ENCODE results near the gene SPARC.

The SPARC gene

GRCh38 chr5:151676719-151677118, 10.0 kb downstream of the SPARC start:
- peaks cover 3% of the 10 kb centered on the region for H3K27me3 Mint-ChIP-seq
- H3K27ac Mint-ChIP-seq, result no peak overlapping the region
- no peaks in the 10 kb centered on the region for H3K4me1 Mint-ChIP-seq (ENCODE audit: low read depth)
- H3K4me3 Mint-ChIP-seq, result no peak overlapping the region
- H3K9me3 Mint-ChIP-seq (ENCODE audit: low read depth), result no peaks in the 10 kb centered on the region
- H3K36me3 Mint-ChIP-seq, result no peaks in the 10 kb centered on the region

DNA sequence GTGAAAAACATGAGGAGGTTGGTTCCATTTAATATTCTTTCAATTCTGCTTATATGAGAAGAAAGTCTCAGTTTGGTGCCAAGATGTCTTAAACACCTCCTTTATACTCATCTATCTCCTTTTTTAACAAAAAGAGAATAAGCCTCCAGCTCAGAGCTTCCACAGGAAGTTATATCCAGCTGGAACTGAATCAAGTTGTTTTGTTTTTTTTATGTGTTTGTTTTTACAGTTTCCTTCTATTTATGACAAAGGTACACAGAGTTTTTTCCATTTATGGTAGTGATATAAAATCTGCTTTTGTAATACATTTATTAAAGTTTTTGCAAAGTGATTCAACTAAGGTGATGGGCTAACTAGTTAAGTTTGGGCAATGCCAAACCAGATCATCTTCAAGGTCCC, 10.4 kb downstream of the SPARC start:
- Mint-ChIP-seq H3K27me3 (peaks cover 3% of the 10 kb centered on the region), H3K4me1 (ENCODE audit: low read depth) (no peaks in the 10 kb centered on the region)

DNA sequence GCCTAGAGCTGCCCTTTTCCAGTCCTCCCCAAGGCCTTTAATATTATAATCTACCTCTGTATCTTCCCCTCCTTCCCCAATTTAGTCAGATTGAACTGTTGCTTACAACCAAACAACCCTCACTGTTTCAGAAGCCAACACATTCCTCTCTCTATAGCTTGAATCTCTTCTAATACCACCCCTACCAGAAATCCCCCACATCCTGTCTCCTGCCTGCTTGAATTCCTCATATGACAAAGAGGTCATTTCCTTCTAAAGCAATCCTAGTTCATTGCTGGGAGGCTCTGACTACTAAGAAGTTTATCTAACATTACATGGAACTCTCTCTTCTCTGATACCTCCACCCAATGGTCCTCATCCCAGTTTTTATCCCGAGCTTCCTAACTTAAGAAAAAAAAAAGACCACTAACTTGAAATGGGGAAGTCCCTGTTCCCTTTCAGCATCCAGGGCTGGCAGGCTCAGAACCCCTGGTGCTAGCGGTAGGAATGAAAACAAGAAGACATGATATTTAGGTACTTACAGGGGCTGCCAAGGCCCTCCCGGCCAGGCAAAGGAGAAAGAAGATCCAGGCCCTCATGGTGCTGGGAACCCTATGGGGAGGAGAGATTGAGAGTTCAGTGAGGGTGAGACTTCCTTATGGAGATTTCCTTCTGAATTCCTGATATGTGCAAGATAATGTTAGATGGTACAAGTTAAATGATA, 11.0 kb downstream of the SPARC start:
- Mint-ChIP-seq H3K9me3 (ENCODE audit: low read depth) (no peaks in the 10 kb centered on the region), H3K27me3 (peaks cover 3% of the 10 kb centered on the region), H3K27ac (no peak overlapping the region), H3K36me3 (no peaks in the 10 kb centered on the region), H3K4me3 (no peak overlapping the region), H3K4me1 (ENCODE audit: low read depth) (no peaks in the 10 kb centered on the region)

More for the DNA sequence above, 10.4 kb downstream of the SPARC start:
- no peak overlapping the region for H3K27ac Mint-ChIP-seq
- H3K36me3 Mint-ChIP-seq, result no peaks in the 10 kb centered on the region
- H3K9me3 Mint-ChIP-seq (ENCODE audit: low read depth), result no peaks in the 10 kb centered on the region
- H3K4me3 Mint-ChIP-seq, result no peak overlapping the region

DNA sequence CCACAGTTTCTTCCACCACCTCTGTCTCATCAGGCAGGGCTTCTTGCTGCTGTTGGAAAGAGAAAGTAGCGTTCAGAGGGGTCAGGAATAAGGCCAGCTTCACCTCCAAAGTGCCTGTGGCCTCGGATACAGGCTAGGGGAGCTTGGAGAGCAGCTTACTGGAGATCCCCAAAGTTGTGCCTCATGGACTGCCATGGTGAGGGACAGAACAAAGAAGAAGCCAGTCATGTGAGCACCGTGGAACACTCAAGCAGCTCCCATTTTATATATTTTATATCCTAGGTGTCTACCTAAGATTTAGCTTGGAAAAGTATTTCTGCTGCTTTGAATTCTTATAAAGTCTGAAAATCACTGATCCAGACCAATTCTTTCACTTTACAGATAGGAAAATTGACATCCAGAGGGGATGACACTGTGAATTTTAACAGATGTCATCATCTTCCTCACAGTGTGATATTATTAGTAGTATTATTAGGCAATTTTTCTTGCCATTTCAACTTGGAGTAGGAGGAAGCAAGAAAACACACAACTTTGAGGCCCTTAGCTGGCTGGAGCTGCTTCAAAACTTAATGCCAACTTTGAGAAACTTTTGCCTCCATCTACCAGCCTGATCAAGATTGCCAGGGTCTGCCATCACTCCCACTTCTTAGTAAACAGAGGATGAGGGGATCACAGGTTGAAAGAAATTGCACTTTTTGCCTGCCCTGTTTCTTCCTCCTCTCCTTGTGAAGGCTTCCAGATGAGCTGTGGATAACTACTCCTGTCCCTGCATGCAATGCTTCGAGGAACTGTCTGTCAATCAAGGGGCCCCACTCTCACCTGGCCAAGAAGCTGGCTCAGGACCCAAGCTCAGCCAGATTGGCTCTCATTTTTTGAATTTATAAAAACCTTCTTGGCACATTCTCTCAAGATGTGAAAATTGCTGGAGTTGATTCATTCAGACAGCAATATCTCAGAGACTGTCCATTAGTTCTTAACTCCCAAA, 11.8 kb downstream of the SPARC start:
- no peak overlapping the region for H3K27ac Mint-ChIP-seq
- H3K27me3 Mint-ChIP-seq, result peaks cover 3% of the 10 kb centered on the region
- H3K4me3 Mint-ChIP-seq, result no peak overlapping the region
- no peaks in the 10 kb centered on the region for H3K36me3 Mint-ChIP-seq
- no peaks in the 10 kb centered on the region for H3K9me3 Mint-ChIP-seq (ENCODE audit: low read depth)
- no peaks in the 10 kb centered on the region for H3K4me1 Mint-ChIP-seq (ENCODE audit: low read depth)

DNA sequence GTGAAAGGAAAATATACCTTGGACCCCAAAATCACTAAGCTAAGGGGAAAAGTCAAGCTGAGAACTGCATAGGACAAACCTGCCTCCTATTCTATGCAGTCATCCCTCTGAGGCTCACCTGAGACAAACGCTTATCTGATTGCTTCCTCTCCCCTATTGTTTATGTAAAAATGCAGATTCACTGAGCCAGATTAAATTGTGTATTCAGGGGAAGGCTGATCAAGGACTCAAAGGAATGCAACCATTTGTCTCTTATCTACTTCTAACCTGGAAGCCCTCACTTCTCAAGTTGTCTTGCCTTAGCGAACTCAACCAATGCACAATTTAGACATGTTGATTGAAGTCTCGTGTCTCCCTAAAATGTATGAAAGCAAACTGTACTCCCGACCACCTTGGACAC, 13.3 kb downstream of the SPARC start:
- Mint-ChIP-seq H3K4me1 (ENCODE audit: low read depth) (no peaks in the 10 kb centered on the region), H3K36me3 (no peaks in the 10 kb centered on the region), H3K27me3 (no peaks in the 10 kb centered on the region), H3K9me3 (ENCODE audit: low read depth) (no peaks in the 10 kb centered on the region), H3K4me3 (no peak overlapping the region), H3K27ac (no peak overlapping the region)

- no peak overlapping the region for H3K27ac Mint-ChIP-seq
- no peaks in the 10 kb centered on the region for H3K4me1 Mint-ChIP-seq (ENCODE audit: low read depth)
- no peaks in the 10 kb centered on the region for H3K36me3 Mint-ChIP-seq
- H3K9me3 Mint-ChIP-seq (ENCODE audit: low read depth), result no peaks in the 10 kb centered on the region
- H3K4me3 Mint-ChIP-seq, result no peak overlapping the region
- no peaks in the 10 kb centered on the region for H3K27me3 Mint-ChIP-seq
Observed at GRCh38 chr5:151672516-151672915, 14.2 kb downstream of the SPARC start.

GRCh38 chr5:151671950-151672349, 14.8 kb downstream of the SPARC start:
- H3K9me3 Mint-ChIP-seq (ENCODE audit: low read depth), result no peaks in the 10 kb centered on the region
- H3K4me3 Mint-ChIP-seq, result no peak overlapping the region
- no peaks in the 10 kb centered on the region for H3K4me1 Mint-ChIP-seq (ENCODE audit: low read depth)
- no peaks in the 10 kb centered on the region for H3K36me3 Mint-ChIP-seq
- no peak overlapping the region for H3K27ac Mint-ChIP-seq
- H3K27me3 Mint-ChIP-seq, result no peaks in the 10 kb centered on the region

DNA sequence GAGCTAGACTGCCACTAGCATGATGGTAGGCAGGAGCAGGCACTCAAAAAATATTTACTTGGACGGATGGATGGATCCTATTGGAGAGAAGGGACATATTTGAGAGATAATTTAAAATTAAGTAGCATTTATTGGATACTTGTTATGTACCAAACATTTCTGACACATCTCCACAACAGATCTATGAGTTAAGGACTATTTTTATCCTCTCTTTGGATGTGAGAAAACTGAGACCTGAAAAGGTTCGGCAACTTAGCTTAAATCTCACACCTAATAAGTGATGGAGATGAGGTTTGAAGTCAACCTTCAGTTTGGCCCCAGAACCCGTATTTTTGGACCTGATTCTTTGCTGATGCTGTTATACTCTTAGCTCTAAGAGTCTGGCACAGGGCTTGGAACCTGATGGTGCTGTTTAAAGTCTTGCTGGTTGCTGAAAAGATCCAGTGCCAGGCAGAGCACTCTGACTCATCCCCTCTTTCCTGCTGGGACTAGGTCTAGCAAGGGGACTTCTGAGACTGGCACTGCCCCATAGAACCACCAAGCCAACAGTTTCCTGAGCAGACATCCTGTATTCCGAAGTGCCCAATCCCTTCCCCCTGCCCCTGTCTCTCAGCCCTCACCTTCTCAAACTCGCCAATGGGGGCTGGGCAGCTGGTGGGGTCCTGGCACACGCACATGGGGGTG, 15.6 kb downstream of the SPARC start:
- Mint-ChIP-seq H3K36me3 (no peaks in the 10 kb centered on the region), H3K9me3 (ENCODE audit: low read depth) (no peaks in the 10 kb centered on the region), H3K27ac (no peak overlapping the region), H3K4me1 (ENCODE audit: low read depth) (no peaks in the 10 kb centered on the region), H3K4me3 (no peak overlapping the region), H3K27me3 (no peaks in the 10 kb centered on the region)

- no peaks in the 10 kb centered on the region for H3K36me3 Mint-ChIP-seq
- H3K27ac Mint-ChIP-seq, result no peak overlapping the region
- H3K27me3 Mint-ChIP-seq, result no peaks in the 10 kb centered on the region
- H3K4me1 Mint-ChIP-seq (ENCODE audit: low read depth), result no peaks in the 10 kb centered on the region
- no peaks in the 10 kb centered on the region for H3K9me3 Mint-ChIP-seq (ENCODE audit: low read depth)
- H3K4me3 Mint-ChIP-seq, result no peak overlapping the region
Observed at GRCh38 chr5:151670083-151670686, 16.5 kb downstream of the SPARC start.

DNA sequence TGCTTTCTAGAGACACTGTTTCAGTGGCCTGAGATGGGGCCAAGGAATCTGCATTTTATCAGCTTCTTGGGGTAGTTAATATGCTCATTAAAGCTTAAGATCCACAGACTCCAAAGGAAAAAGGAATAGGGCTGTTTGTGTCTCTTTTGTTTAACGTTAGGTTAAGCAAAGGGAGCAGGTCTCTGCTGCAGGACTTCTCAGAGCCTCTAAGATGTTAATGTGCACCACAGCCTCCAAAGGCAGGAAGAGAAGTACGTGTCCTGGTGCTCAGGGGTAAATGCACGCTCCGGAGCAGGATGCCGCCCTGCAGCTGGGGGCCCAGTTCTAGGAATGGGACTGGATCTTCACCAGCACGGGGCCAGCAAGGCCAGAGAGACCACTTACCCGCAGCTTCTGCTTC, 19.6 kb downstream of the SPARC start:
- H3K27me3 Mint-ChIP-seq, result no peaks in the 10 kb centered on the region
- H3K36me3 Mint-ChIP-seq, result no peaks in the 10 kb centered on the region
- no peak overlapping the region for H3K4me3 Mint-ChIP-seq
- H3K4me1 Mint-ChIP-seq (ENCODE audit: low read depth), result peaks cover 7% of the 10 kb centered on the region
- H3K27ac Mint-ChIP-seq, result no peak overlapping the region
- H3K9me3 Mint-ChIP-seq (ENCODE audit: low read depth), result no peaks in the 10 kb centered on the region

GRCh38 chr5:151665613-151666012, 21.1 kb downstream of the SPARC start:
- H3K27me3 Mint-ChIP-seq, result no peaks in the 10 kb centered on the region
- no peaks in the 10 kb centered on the region for H3K36me3 Mint-ChIP-seq
- no peak overlapping the region for H3K27ac Mint-ChIP-seq
- H3K4me1 Mint-ChIP-seq (ENCODE audit: low read depth), result peaks cover 7% of the 10 kb centered on the region
- no peak overlapping the region for H3K4me3 Mint-ChIP-seq
- H3K9me3 Mint-ChIP-seq (ENCODE audit: low read depth), result no peaks in the 10 kb centered on the region

DNA sequence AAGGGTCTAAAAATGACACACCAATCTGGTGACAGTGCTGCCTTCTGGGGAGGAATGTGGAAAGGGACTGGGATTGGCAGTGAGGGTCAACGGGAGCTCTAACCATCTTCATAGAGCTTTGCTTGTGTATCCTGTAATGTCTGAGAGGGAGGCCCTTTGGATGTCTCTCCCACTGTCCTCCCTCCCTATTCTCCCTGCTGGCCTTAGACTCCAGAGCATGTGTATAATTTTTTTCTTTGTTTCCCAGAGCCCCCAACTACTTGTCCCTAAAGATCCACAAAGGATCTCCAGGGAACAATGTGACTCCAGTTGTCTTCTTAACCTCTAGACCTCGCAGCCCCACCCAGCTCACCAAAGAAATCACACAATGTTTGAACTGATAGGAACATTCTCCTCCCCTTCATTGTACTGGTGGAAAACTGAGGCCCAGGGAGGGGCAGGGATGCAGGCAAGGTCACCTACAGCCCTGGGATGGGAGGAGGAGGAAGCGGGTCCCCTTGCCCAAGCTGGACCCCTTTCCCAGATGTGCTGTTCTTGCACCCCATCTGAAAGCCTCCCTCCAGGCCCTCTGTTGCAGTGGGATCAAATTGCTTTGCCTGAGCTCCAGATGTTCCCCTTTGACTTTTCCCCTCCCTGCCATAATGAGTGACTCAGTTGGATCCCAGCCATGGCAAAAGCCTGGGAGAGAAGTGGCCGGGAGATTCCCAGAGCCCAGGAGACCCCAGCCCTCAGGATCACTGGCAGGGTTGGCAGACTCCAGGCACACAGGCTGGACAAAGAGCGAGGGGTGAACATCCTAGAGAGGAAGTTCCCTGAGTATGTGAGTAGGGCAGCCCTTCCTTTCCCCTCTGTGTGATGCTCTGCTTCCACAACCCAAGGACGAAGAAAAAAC, 21.8 kb downstream of the SPARC start:
- H3K4me3 Mint-ChIP-seq, result no peak overlapping the region
- no peaks in the 10 kb centered on the region for H3K27me3 Mint-ChIP-seq
- no peaks in the 10 kb centered on the region for H3K9me3 Mint-ChIP-seq (ENCODE audit: low read depth)
- H3K36me3 Mint-ChIP-seq, result no peaks in the 10 kb centered on the region
- H3K27ac Mint-ChIP-seq, result no peak overlapping the region
- H3K4me1 Mint-ChIP-seq (ENCODE audit: low read depth), result peaks cover 7% of the 10 kb centered on the region

GRCh38 chr5:151663617-151664293, 23.0 kb downstream of the SPARC start:
- H3K27ac Mint-ChIP-seq, result no peak overlapping the region
- peaks cover 7% of the 10 kb centered on the region for H3K4me1 Mint-ChIP-seq (ENCODE audit: low read depth)
- no peaks in the 10 kb centered on the region for H3K36me3 Mint-ChIP-seq
- no peaks in the 10 kb centered on the region for H3K9me3 Mint-ChIP-seq (ENCODE audit: low read depth)
- no peaks in the 10 kb centered on the region for H3K27me3 Mint-ChIP-seq
- no peak overlapping the region for H3K4me3 Mint-ChIP-seq
